RWPE2 (cell line): ENCODE measurements around the gene SPAG16.

Experiments
- ATAC-seq: fragments of 200-7000 bp; cut with Tn5 transposase; 3 replicates; pipeline ENCODE4 v1.9.1; 2021; ENCODE audit warnings: low read depth
- DNase-seq: peaks from one replicate; pipeline ENCODE4 v3.0.0-alpha.2; 2020; ENCODE audit warnings: low spot score
- H3K27ac ChIP-seq: fragments of 450-650 bp; 2 replicates; pipeline ENCODE4 v1.5.1; 2017; ENCODE audit warnings: mild to moderate bottlenecking; ENCODE audit not compliant: poor library complexity, severe bottlenecking
- H3K27me3 ChIP-seq: fragments of 250-450 bp; sonication (Bioruptor Pico); 2 replicates; pipeline ENCODE4 v1.5.1; 2021; ENCODE audit warnings: mild to moderate bottlenecking, moderate library complexity; ENCODE audit not compliant: insufficient read depth, poor library complexity, severe bottlenecking
- H3K36me3 ChIP-seq: fragments of 250-450 bp; sonication (Bioruptor Pico); 2 replicates; pipeline ENCODE4 v1.5.1; 2020; ENCODE audit warnings: low read depth, mild to moderate bottlenecking, moderate library complexity
- H3K4me1 ChIP-seq: fragments of 250-450 bp; sonication (Bioruptor Pico); 2 replicates; pipeline ENCODE4 v1.5.1; 2021; ENCODE audit warnings: mild to moderate bottlenecking, moderate library complexity; ENCODE audit not compliant: insufficient read depth, poor library complexity, severe bottlenecking
- H3K4me3 ChIP-seq: fragments of 250-450 bp; sonication (Bioruptor Pico); 2 replicates; pipeline ENCODE4 v1.5.1; 2021; ENCODE audit warnings: mild to moderate bottlenecking, moderate library complexity; ENCODE audit not compliant: severe bottlenecking
- H3K9me3 ChIP-seq: fragments of 250-450 bp; sonication (Bioruptor Pico); 2 replicates; pipeline ENCODE4 v1.5.1; 2021; ENCODE audit warnings: mild to moderate bottlenecking, moderate library complexity; ENCODE audit not compliant: severe bottlenecking
- CTCF ChIP-seq: fragments of 450-650 bp; IDR thresholded peaks from one replicate; pipeline ENCODE4 v1.5.1; 2017; ENCODE audit warnings: mild to moderate bottlenecking, moderate library complexity; ENCODE audit not compliant: poor library complexity, severe bottlenecking

Gene SPAG16

GRCh38 chr2:214328941-214329340, 1044.7 kb downstream of the SPAG16 start:
- ATAC-seq, result no peak
- TF ChIP-seq CTCF, result no peak
- Histone ChIP-seq H3K9me3 (no peaks in the 10 kb centered on the region), H3K36me3 (no peaks in the 10 kb centered on the region), H3K27ac (no peak overlapping the region), H3K4me1 (no peaks in the 10 kb centered on the region), H3K4me3 (no peak overlapping the region), H3K27me3 (no peaks in the 10 kb centered on the region)
- no peak for DNase-seq

- no peak for TF ChIP-seq CTCF
- Histone ChIP-seq H3K4me1 (peaks cover 7% of the 10 kb centered on the region), H3K27ac (no peak overlapping the region), H3K36me3 (no peaks in the 10 kb centered on the region), H3K4me3 (no peak overlapping the region), H3K9me3 (no peaks in the 10 kb centered on the region), H3K27me3 (no peaks in the 10 kb centered on the region)
- DNase-seq, result no peak
- peak; percentile 38; the same call in 1 of the 3 replicates for ATAC-seq
These were observed 1057.4 kb downstream of the SPAG16 start for GRCh38 chr2:214341646-214342045.

GRCh38 chr2:214358506-214358905, 1074.2 kb downstream of the SPAG16 start:
- no peaks in the 10 kb centered on the region for H3K36me3 ChIP-seq
- H3K27ac ChIP-seq, result no peak overlapping the region
- no peak for TF ChIP-seq CTCF
- no peak for DNase-seq
- ATAC-seq, result no peak
- no peaks in the 10 kb centered on the region for H3K4me1 ChIP-seq
- H3K27me3 ChIP-seq, result no peaks in the 10 kb centered on the region
- no peaks in the 10 kb centered on the region for H3K9me3 ChIP-seq
- H3K4me3 ChIP-seq, result no peak overlapping the region

- no peaks in the 10 kb centered on the region for H3K4me1 ChIP-seq
- TF ChIP-seq CTCF, result no peak
- H3K27ac ChIP-seq, result no peak overlapping the region
- no peak overlapping the region for H3K4me3 ChIP-seq
- no peak for DNase-seq
- ATAC-seq, result no peak
- H3K27me3 ChIP-seq, result no peaks in the 10 kb centered on the region
- no peaks in the 10 kb centered on the region for H3K9me3 ChIP-seq
- no peaks in the 10 kb centered on the region for H3K36me3 ChIP-seq
These were observed 1076.9 kb downstream of the SPAG16 start for GRCh38 chr2:214361116-214361515.

- no peaks in the 10 kb centered on the region for H3K4me1 ChIP-seq
- no peaks in the 10 kb centered on the region for H3K36me3 ChIP-seq
- H3K27me3 ChIP-seq, result no peaks in the 10 kb centered on the region
- H3K27ac ChIP-seq, result no peak overlapping the region
- no peak for TF ChIP-seq CTCF
- ATAC-seq, result no peak
- DNase-seq, result no peak
- no peak overlapping the region for H3K4me3 ChIP-seq
- H3K9me3 ChIP-seq, result no peaks in the 10 kb centered on the region
These were observed 1081.3 kb downstream of the SPAG16 start for GRCh38 chr2:214365549-214365948.
